HG03064 (cell line): Measurements from ENCODE around the gene PACS2.

Source experiments
- ATAC-seq: cut with Tn5 transposase; IDR thresholded peaks from one replicate; pipeline ENCODE4 v1.9.1; 2021; ENCODE audit warnings: low read depth; ENCODE audit not compliant: unreplicated experiment

PACS2 gene

DNA sequence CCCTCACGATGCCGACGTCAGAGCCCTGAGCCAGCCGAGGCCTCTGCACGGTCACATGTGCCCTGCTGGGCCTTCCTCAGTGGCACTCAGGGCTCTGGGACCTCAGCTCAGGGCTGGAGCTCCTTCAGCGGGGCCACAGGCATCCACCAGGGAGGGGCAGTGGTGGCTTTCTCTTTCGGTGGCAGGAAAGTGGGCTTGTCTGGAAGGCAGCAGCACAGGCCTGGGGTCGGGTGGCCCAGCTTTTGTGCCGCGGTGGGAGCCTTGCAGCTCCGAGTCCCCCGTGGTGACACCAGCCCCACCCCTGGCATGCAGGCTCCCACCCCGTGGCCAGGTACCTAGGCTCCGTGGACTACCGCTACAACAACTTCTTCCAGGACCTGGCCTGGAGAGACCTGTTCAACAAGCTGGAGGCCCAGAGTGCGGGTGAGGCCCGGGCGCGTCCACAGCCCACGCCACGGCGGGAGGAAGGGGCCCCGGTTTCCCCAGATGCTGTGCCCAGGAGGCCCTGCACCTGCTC is 69.6 kb downstream of the PACS2 start:
- ATAC-seq, result no peak

DNA sequence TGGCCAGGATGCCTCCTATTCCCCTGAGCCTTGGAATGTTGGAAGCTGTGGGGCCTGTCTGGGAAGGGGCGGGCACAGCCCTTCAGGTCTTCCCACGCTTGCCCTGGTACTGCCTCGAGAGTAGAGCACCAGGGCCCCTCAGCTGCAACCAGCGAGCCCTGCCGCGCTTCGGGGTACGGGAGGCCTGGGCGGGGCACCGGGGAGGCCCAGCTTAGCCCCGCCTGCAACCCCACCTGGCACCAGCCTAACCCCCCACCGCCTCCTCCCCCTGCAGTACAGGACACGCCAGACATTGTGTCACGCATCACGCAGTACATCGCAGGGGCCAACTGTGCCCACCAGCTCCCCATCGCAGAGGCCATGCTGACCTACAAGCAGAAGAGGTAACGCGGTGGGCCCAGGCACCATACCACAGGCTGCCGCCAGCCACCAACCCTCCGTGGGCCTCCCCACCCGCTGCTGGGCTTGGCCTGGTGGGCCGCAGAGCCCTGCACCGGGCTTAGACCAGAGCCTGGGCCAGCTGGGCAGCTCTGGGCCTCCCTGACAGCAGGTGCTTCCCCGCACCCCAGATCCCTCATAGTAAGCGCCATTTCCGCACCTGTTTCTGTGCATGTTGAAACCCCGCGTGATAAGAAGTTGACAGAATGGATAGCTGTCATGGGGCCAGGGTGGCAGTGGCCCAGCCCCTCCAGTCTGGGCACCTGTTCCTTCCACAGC is 70.2 kb downstream of the PACS2 start:
- no peak for ATAC-seq

DNA sequence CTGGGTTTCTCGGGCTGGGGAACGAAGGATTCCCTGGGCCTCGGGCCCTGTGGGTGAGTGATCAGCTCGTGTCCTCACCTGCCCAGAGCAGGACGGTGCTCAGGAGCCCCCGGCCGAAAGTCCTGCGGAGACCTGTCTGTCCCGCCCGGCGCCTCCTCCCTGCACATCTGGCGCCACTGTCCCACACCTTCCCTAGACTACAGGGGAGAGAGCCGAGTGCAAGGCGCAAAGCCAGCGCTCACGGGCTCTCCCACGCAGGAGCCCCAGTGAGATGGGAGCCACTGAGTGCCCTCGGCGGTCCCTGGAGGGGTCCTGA is 70.7 kb downstream of the PACS2 start:
- no peak for ATAC-seq

DNA sequence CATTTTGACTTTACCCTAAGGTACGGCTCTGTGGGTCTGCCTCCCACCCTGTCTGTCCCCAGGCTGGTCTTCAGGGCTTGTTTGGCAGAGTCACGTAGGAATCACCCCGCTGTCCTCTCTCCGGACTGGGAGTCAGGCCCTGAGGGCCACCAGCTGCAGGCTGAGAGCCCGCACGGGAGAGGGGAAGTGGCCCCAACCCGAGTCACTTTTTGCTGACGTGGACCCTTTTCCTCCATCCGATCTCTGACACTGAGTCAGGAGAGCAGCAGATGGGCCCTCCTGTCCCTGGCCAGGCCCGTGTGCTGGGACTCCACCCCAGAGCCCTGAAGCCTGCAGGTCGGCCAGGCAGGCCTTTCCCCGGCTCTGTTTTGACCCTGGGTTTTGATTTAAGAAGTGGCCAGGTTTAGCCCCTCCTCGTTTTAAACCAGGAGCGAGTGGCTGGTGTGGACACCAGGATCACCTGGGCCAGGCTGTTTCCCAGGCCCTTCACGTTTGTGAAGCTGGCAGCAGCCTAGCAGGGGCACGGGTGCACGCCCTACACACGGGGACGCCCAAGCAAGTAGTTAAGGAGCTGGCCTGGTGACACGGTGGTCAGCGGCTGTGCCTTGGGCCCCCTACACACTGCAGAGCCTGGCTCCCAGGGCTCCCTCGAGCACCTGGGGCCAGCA is 71.3 kb downstream of the PACS2 start:
- ATAC-seq, result no peak

DNA sequence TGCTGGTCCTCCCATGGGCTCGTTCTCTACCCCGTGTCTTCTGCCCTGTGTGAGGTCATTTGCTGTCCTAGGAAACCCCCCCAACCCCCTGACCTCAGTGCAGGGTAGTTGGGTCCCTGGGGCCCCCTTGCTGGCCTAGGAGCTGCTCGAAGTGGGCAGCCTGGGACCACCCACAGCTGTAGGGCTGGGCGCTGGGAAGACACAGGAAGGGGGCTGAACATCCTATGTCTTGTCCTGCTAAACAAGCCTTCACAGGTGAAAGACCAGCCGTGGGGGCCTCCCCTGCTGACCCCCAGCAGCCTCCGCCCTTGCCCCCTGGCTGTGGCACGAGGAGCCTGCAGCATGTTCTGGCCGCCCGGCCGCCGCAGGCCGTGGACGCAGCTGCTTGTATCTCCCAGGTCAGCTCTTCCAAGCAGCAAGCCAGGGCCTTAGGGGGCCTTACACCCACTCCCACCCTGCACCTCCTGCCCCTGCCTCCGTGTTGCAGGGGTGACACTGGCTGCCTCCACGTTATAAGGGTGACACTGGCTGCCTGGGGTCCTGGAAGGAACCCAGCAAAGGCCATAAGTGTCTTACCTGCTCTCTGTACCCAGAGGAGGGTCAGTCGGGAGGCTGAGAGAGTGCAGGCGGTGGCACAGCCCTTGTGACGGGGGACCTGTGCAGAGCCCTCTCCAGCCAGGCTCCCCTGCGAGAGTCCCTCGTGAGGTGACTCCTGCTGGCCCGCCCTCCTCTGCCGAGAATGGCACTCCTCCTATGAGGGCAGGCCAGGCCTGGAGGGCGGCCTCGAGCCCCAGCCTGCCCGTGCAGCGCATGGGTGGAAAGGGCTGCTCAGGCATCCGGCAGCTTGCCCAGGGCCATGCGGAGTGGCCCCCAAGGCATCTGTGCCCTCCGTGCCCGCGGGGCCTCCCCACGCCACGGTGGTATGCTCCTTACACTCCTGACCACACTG is 72.3 kb downstream of the PACS2 start:
- ATAC-seq, result no peak

DNA sequence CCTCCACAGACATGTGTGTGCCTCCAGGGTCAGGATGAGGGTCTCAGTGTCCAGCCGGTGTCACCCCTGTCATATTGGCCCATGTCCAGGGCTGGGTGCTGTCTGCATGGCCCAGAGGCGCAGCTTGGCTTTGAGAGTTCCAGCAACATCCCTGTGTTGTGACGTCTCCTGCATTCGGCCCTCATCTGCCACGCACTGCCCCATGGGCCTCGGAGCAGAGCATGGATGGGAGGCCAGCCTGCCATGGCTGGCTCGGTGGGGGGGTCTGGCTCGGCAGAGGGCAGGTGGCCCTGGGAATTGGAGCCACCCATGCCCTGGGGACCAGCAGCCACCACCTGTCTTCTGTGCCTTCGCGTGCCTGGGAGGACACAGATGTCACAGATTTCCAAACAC is 73.0 kb downstream of the PACS2 start:
- ATAC-seq, result no peak

DNA sequence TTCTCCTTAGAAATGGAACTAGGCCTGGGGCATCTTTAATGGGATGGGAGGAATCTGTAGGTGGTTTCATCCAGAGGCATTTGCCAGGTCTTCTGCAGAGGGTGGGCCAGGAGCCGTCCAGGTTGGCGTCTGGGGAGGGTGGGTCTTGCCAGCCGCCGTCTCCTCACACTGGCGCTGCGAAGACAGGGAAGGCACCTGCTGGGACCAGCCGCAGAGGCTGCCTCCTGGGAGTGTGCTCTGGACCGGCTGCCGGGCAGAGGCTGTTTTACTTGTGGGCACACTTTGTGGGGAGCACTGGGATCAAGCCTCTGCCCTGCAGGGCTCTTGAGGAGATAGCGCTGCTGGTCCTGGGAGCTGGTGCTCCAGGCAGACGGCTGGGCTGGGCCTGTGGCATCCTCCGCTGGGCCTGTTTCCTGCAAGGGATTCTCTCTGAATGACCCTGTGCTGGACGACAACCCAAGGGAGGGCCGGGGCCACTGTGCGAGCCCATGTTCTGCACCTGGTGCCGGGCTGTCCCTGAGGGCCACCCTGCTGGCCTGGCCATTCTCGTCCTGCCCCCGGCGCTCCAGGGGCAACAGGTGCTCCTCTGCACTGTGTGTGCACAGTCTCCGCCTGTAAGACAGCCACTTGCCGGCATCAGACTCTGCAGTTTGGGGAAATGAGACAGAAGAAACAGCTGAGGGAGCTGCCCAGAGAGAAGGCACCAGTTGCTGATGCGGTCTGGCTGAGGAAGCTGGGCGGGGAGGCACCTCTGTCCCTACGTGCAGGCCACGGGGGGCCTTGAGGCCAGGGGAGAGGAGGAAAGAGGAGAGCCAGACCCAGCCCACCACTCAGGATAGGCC is 73.8 kb downstream of the PACS2 start:
- ATAC-seq, result no peak

DNA sequence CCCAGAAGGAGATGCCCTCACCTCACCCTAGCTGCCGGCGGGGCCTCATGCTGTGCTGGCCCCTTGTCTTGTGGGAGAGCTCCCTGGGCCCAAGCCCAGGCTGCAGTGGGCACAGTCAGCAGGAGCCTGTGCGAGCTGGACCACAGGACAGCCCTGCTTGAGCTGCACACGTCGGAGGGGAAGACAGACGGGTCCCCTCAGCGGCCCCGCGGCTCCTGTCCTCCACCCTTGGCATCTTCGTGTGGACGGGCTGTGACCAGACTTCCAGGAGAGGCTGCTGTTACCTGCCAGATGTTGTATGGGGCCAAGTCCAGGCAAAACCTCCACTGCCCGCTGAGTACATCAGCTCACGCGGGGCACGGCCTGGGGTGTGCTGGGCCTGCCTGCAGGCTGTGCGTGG is 74.4 kb downstream of the PACS2 start:
- ATAC-seq, result no peak

DNA sequence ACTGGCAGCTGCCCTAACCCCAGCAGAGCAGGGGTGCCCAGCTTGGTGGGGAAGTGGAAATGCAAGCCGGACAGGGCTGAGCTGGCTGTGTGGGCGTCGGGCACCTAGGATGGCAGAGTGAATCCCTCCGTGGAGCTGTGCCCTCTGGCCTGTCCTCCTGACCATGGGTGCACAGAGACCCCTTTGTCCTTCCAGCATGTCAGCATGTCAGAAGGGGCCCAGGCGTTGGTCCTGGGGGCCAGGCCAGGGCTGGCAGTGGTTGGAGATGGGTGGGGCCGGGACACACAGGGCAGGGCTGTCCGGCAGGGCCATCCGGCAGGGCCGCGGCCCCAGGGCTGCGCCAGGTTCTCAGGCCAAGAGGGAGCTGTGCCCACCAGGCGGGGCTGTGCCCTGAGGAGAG is 75.0 kb downstream of the PACS2 start:
- no peak for ATAC-seq

DNA sequence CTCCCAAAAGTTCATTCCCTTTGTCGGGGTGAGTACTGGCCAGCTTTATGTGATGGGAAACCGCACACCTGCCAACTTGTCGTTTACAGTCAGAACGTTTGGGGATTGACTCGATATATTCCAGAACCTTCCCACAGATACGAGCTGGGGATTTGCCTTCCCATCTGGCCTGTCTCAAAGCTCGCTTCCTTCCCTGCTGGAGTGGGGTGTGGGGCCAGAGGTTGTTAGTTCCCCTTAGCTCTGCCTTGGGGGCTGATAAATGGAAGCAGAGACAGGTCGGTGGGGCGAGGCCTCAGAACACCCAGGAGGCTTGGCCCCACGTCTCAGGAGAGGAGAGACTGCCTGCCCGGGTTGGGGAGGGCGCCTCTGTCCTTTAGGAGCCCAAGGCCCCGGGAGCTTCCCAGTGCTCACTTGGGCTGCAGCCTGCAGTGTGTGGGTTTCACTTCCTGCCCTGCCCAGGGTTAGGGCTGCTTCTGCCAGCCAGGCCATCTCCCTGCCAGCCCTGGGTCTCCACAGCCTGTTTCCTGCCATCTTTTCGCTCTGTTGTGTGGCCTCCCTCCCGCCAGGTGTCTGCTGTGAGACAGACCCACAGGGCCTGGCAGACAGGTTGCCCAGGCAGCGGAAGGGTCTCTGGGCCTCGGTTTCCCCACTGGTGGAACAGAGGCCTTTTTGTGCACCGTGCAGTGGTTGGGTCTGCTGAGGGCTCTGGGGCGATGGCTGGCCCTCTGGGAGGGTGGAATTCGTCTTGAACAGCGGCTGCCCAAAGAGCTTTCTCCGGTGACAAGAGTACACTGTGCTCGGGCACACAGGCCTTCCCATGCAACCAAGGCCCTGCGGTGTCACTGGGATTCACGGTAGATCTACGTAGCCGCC is 75.7 kb downstream of the PACS2 start:
- ATAC-seq, result no peak

DNA sequence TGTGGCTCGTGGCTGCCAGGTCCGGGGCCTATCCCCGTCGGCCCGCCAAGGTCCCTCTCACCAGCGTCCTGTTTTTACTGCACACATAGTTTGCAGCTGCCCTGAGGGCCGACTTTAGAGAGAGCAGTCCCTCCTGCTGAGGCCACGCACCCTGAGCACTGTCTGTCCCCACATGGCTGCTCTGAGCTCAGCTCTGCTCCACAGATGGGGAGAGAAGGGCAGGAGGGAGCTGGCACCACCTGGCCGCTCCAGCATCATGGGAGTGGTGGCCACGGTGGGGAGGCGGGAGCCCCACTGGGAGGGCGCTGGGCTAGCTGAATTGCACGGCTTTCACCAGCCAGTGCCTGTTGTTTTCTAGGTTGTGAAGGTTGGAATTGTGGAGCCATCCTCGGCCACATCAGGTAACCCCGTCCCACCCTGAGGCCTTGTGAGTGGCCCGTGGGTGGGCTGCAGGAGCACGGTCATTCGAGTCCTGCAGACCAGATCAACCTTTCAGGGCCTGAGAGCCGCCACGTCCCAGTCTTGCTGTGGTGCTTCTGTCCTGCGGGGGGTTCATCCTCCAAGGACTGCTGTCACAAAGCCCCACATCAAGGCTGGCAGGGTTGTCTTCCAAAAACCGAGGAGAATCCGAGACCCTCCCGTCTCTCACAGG is 76.4 kb downstream of the PACS2 start:
- ATAC-seq, result no peak

DNA sequence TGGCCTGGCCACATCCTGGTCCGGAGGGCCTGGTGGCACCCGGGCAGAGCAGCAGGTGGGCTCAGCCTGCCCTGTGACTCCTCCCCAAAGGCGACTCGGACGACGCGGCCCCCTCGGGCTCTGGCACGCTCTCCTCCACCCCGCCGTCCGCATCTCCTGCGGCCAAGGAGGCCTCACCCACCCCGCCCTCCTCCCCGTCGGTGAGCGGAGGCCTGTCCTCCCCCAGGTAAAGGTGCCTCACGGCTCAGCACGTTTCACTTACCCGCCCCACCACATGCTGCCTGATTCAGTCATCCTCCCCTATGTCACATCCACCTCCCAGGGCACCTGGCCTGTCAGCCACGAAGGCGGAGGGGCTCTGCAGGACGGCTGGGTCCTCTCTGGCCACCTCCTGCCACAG is 77.0 kb downstream of the PACS2 start:
- ATAC-seq, result no peak

DNA sequence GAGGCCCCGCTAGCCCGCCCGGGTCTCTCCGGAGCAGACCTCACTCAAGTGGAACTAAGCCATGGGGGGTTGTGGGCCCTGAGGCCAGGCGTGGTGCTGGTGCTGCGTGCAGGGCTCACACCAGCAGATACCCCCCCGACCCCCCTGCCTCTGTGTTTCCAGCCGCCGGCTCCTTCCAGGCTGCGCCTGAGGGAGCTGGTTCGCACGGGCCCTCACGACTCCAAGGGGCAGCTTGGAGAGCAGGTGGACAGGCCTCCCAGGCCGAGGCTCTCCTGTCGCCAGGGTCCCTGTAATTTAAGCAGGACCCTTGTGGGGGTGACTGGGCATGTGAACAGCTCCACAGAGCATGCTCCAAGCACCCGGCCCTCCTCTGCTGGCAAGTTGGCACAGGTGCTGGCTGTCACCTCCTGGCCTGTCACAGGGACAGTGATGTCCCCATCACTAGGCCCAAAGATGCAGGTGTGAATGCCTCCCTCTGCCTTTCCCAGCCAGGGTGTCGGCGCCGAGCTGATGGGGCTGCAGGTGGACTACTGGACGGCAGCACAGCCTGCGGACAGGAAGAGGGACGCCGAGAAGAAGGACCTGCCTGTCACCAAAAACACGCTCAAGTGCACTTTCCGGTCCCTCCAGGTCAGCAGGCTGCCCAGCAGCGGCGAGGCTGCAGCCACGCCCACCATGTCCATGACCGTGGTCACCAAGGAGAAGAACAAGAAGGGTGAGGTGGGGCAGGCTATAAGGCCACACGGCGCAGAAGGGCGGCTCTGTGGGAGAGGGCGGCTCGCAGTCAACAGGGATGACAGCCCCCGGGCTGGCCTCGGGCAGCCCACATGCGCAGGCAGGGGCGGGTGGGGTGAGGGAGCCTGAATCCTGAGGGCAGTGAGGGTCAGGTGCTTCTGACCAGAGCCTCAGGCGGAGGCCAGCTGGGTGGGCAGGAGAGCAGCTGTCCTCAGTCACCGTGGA is 77.9 kb downstream of the PACS2 start:
- no peak for ATAC-seq

DNA sequence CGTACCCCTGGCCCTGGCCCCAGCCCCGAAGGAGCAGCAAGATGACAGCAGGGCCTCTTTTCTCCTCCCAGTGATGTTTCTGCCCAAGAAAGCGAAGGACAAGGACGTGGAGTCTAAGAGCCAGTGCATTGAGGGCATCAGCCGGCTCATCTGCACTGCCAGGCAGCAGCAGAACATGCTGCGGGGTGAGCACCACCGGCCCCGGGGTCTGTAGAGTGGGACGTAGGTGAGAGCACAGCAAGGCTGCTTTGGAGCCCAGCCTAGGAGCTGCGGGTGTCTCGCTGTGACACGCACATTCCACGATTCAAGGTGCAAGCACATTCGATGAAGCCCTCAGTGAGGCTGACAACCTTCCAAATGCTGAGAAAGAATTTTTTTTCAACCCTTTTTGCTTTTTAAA is 78.6 kb downstream of the PACS2 start:
- no peak for ATAC-seq

DNA sequence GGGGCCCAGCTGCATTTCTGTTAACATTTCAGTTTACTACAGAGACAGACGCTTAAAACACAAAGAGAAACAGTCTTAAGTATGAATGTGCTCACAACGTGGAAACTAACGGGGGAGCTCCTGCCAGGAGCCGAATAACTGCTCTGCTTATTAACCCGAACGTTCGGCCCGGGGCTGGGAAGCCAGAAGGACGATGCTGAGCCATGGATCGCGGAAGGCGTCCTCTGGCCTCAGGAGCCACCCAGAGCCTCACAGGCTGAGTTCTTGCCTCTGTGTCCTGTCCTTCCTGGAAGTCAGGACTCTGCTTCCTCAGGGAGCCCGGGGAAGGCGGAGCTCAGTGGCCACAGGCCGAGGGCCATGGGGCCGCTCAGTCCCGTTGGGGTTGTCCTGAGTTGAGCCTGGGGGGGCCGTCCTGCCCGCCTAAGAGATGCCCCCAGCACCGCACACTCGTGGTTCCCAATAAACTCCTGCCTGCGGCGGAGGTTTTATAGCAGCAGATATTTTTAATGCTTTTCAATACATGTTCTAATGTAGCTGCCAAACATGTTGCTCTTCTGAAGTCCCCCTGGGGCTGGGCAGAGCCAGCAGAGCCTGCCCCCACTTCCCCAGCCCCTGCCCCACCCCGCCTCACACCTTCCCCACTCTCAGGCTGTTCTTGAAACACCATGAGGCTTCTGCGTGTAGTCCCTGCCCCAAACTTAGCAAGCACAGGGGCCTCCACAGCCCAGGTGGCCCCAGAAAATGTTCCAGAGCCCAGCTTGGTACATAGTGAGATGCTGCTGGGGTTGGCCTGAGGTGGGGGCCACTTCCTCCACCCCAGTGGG is 80.4 kb downstream of the PACS2 start:
- ATAC-seq, result no peak

DNA sequence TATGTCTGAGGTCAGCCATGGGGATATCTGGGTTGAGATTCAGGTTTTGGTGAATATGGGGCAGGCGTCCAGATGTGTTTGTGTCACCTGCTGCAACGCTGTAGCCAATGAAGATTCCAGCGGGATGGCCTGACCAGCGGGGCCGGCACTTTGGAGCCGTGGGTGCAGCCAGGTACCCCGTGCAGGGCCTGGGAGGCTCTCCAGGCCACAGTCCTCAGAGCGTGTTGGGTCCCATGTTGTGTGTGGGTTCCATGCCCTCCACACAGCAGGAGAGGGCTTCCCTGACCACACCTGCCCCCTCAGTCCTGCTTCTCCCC is 80.9 kb downstream of the PACS2 start:
- ATAC-seq, result no peak

DNA sequence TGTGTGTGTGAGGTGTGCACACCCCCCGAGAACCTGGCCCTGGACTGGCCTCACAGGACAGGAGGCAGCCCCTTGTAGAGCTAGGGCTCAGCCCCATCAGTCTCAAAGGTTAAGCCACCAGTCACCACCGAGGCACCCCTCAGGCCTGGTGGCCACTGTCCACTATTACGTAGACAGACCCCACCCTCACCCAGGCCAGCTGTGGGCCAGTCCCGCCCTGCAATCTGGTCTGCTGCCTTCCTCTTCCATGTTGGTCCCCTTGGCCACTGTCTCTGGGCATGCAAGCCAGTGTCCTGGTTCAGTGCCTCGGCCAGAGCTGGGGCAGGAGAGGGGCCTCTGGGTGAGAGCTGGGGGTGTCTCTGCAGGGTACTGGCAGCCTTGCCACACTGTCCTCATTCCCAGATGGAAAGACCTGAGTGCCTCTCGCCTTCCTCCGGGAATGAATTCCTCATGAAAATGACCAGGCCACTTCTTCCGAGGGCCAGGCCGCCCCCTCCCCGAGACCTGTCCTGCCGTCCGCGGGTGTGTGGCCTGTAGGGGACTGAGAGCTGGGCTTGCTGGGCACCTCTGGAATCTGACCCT is 82.9 kb downstream of the PACS2 start:
- no peak for ATAC-seq
